HepG2 (cell line): ENCODE results near the gene UEVLD. TPM values are rescaled to one million over a fixed set of nuclear protein-coding genes. Genes with fewer than 3 reads are reported as not detected.

Experiments used
- ARNT2 ChIP-seq: sonication (generic); formaldehyde crosslinking; IDR thresholded peaks from 2 replicates; pipeline ENCODE4 v1.8.0; 2022; ENCODE audit warnings: mild to moderate bottlenecking, low read depth, missing genetic modification reagents, moderate library complexity
- CAMTA2 ChIP-seq: sonication (generic); formaldehyde crosslinking; IDR thresholded peaks from 2 replicates; pipeline ENCODE4 v1.4.0; 2020; ENCODE audit warnings: mild to moderate bottlenecking, missing genetic modification reagents, borderline replicate concordance
- CEBPB ChIP-seq: IDR thresholded peaks from 2 replicates; pipeline ENCODE4 v1.6.1; 2011; ENCODE audit warnings: low read depth, low read length, improper control_type of control experiment, borderline replicate concordance
- GABPB1 ChIP-seq: IDR thresholded peaks from 2 replicates; pipeline ENCODE4 v1.6.1; 2016; ENCODE audit warnings: mild to moderate bottlenecking, missing genetic modification reagents, moderate library complexity, missing compliant biosample characterization
- NFYC ChIP-seq: IDR thresholded peaks from 2 replicates; pipeline ENCODE4 v1.6.1; 2016; ENCODE audit warnings: missing genetic modification reagents, missing compliant biosample characterization
- ONECUT2 ChIP-seq: sonication (generic); formaldehyde crosslinking; IDR thresholded peaks from 2 replicates; pipeline ENCODE4 v1.4.0; 2020; ENCODE audit warnings: missing genetic modification reagents
- PLSCR1 ChIP-seq: sonication (generic); formaldehyde crosslinking; IDR thresholded peaks from 2 replicates; pipeline ENCODE4 v1.5.0; 2020; ENCODE audit warnings: missing genetic modification reagents, mild to moderate bottlenecking, borderline replicate concordance
- POLR2A ChIP-seq, 2 experiments: IDR thresholded peaks; 2 replicates each; pipeline ENCODE4 v1.6.1; 2011; ENCODE audit warnings: low read depth in 2 of 2, low read length in 2 of 2, mild to moderate bottlenecking in 1 of 2, moderate library complexity in 1 of 2; ENCODE audit not compliant: insufficient read depth in 1 of 2
- PRDM4 ChIP-seq: sonication (generic); formaldehyde crosslinking; IDR thresholded peaks from 2 replicates; pipeline ENCODE4 v1.9.0; 2021; ENCODE audit warnings: missing genetic modification reagents, borderline replicate concordance
- RNF2 ChIP-seq: fragments of 450-650 bp; conservative IDR thresholded peaks from 2 replicates; pipeline ENCODE4 v1.6.1; 2016; ENCODE audit warnings: low read depth
- SIX4 ChIP-seq: sonication (generic); formaldehyde crosslinking; IDR thresholded peaks from 2 replicates; pipeline ENCODE4 v1.4.0; 2020; ENCODE audit warnings: missing genetic modification reagents
- SP2 ChIP-seq: sonication (generic); formaldehyde crosslinking; IDR thresholded peaks from 2 replicates; pipeline ENCODE4 v1.5.1; 2020; ENCODE audit warnings: mild to moderate bottlenecking, missing genetic modification reagents
- TERF1 ChIP-seq: sonication (generic); formaldehyde crosslinking; IDR thresholded peaks from 2 replicates; pipeline ENCODE4 v1.8.0; 2022; ENCODE audit warnings: mild to moderate bottlenecking, missing genetic modification reagents, moderate library complexity
- XBP1 ChIP-seq: sonication (generic); formaldehyde crosslinking; IDR thresholded peaks from 2 replicates; pipeline ENCODE4 v1.5.0; 2020; ENCODE audit warnings: missing genetic modification reagents
- XRCC5 ChIP-seq: fragments of 200-400 bp; formaldehyde crosslinking; optimal IDR thresholded peaks from 2 replicates; pipeline ENCODE3; 2017; ENCODE audit warnings: mild to moderate bottlenecking, low read length
- ZBTB43 ChIP-seq: sonication (generic); formaldehyde crosslinking; conservative IDR thresholded peaks from 2 replicates; pipeline ENCODE4 v1.4.0; 2020; ENCODE audit warnings: missing genetic modification reagents
- ZBTB8A ChIP-seq: sonication (generic); formaldehyde crosslinking; IDR thresholded peaks from 2 replicates; pipeline ENCODE4 v1.4.0; 2020; ENCODE audit warnings: mild to moderate bottlenecking, low read depth, missing genetic modification reagents, borderline replicate concordance
- ZEB1 ChIP-seq: IDR thresholded peaks from 2 replicates; pipeline ENCODE4 v1.6.1; 2012; ENCODE audit warnings: mild to moderate bottlenecking, low read depth, inconsistent platforms; ENCODE audit not compliant: insufficient replicate concordance
- ZFP36L2 ChIP-seq: sonication (generic); formaldehyde crosslinking; IDR thresholded peaks from 2 replicates; pipeline ENCODE4 v1.4.0; 2020; ENCODE audit warnings: missing genetic modification reagents
- ZNF205 ChIP-seq: IDR thresholded peaks from 2 replicates; pipeline ENCODE4 v1.6.1; 2018; ENCODE audit warnings: missing biosample characterization, missing genetic modification reagents
- ZNF343 ChIP-seq: sonication (generic); formaldehyde crosslinking; IDR thresholded peaks from 2 replicates; pipeline ENCODE4 v1.4.0; 2020; ENCODE audit warnings: mild to moderate bottlenecking, missing genetic modification reagents
- ZNF382 ChIP-seq: sonication (generic); formaldehyde crosslinking; IDR thresholded peaks from 2 replicates; pipeline ENCODE4 v1.5.0; 2020; ENCODE audit warnings: missing genetic modification reagents, mild to moderate bottlenecking, borderline replicate concordance
- ZNF552 ChIP-seq: sonication (generic); formaldehyde crosslinking; IDR thresholded peaks from 2 replicates; pipeline ENCODE4 v1.9.0; 2022; ENCODE audit warnings: missing genetic modification reagents, mild to moderate bottlenecking, borderline replicate concordance
- ZNF691 ChIP-seq: sonication (generic); formaldehyde crosslinking; IDR thresholded peaks from 2 replicates; pipeline ENCODE4 v1.4.0; 2020; ENCODE audit warnings: missing genetic modification reagents, low read depth, mild to moderate bottlenecking, borderline replicate concordance
- ZNF841 ChIP-seq: sonication (generic); formaldehyde crosslinking; IDR thresholded peaks from 2 replicates; pipeline ENCODE4 v1.8.1; 2023; ENCODE audit warnings: missing genetic modification reagents, borderline replicate concordance
- ZNF891 ChIP-seq: sonication (generic); formaldehyde crosslinking; IDR thresholded peaks from 2 replicates; pipeline ENCODE4 v1.5.0; 2020; ENCODE audit warnings: mild to moderate bottlenecking, missing genetic modification reagents
- polyA plus RNA-seq, 8 experiments: library from polyadenylated mRNA; depleted of rRNA in 3 of 8; stranded (reverse) in 7 of 8; unstranded in 1 of 8; fragments of >200 nt; fragmentation: Illumina TruSeq in 4 of 8; extraction: Trizol in 4 of 8; gene quantifications; 2 replicates each; pipeline versions ENCODE4 v1.2.1 to v1.2.3, GENCODE V29; 2011 to 2016; ENCODE audit warnings: low read depth in 4 of 8, missing spikeins in 1 of 8, mixed read lengths in 1 of 8; ENCODE audit not compliant: insufficient read depth in 1 of 8
- total RNA-seq, 5 experiments: library from RNA; depleted of rRNA; stranded (reverse); fragments of >200 nt; fragmentation: Illumina TruSeq; extraction: Trizol; gene quantifications; 2 replicates each; pipeline ENCODE4 v1.2.3, GENCODE V29; 2016; ENCODE audit warnings: low read depth in 1 of 5

The UEVLD gene
- total and polyA plus RNA-seq, 2 of the 13 experiments (the other 11 are each of a cell fraction or from before 2014, with no cell fraction given) = 5.7 to 13.7 TPM

GRCh38 chr11:18578975-18579598, 9.4 kb downstream of the UEVLD start (continued):
- TF ChIP-seq TERF1 (no peak), ONECUT2 (CRISPR knock-in tag) (no peak), ZNF841 (CRISPR knock-in tag) (no peak), RNF2 (no peak), XRCC5 (no peak), ZNF343 (CRISPR knock-in tag) (no peak), GABPB1 (CRISPR knock-in tag) (peak; percentile 36; the same call in 1 of the 2 replicates), POLR2A (IDR thresholded peaks at IDR 0.05; ENCODE audit: insufficient read depth in 1 of 2, low read depth in 2 of 2, low read length in 2 of 2) (no peak), ZBTB43 (CRISPR knock-in tag) (no peak; the same call in 1 of the 2 replicates), CEBPB (no peak), ZNF891 (CRISPR knock-in tag) (no peak), XBP1 (CRISPR knock-in tag) (no peak), ZNF205 (CRISPR knock-in tag) (no peak), SIX4 (CRISPR knock-in tag) (no peak; the same call in 1 of the 2 replicates), ZEB1 (peak; percentile 36), SP2 (no peak), ZNF691 (CRISPR knock-in tag) (no peak), CAMTA2 (no peak), ZFP36L2 (CRISPR knock-in tag) (no peak), ZBTB8A (no peak), ARNT2 (CRISPR knock-in tag) (no peak), ZNF382 (no peak), ZNF552 (no peak), PLSCR1 (CRISPR knock-in tag) (no peak), NFYC (CRISPR knock-in tag) (no peak), PRDM4 (CRISPR knock-in tag) (no peak)
